ENCODE measurements around the gene MSI2.
A peak's percentile ranks its signal among the peaks of the same experiment; 100 is the strongest.

The MSI2 gene

DNA sequence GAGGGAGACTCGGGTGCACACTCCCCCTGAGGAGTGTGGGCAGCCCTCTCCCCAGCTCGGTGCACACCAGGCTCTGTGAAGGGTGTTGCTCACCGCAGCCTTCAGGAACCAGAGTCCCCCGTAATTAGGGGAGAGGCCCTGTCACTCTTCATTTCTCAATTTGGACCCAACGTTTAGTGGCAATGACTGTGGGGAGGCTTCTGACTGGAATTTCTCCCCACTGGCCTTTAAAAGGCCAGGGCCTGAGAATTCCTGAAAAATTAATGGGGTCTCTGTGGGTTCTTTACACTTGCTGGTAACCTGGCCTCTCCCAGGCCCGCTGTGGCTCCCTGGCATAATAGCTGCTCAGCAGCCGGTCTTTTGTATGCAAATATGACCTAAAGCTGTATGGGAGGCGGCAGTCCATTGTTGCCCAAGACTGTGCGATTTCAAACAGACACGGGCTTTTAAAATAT, 209.7 kb downstream of the MSI2 start:
- no peak for DNase-seq

DNA sequence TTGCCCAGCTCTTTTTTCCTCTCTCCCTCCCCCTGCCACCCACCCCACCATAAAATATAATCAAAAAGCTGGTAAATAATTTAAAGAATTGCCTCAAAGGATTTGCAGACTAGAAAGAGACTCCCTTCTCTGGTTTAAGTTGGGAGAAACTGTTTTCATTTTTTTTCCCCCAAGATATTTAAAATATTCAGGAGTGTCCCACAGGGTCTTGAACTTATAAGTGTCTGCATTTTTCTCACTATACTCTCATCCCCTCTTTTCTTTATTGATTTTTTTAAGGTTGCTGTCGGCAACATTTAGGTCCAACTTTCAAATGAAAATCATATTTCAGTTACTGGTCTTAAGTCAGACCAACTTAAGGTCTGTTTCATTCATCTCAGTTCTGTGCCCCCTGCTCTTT, 210.2 kb downstream of the MSI2 start:
- DNase-seq: no peak

DNA sequence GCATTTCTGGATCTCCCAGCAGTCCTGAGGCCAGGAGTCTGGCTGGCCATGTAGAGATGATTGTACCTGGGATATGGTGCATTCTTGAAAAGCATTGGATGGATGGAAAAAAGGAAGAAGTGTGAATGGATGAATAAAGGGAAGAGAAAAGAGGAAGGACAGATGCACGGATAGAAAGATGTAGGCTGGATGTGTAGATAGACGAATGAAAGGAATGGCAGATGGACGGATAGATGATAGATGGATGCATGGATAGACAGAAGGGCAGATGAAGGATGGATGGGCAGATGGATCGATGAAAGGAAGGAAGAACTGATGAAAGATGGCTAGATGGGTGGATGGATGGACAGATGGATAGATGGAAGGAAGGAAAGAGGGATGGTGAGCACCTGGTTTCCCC, 210.9 kb downstream of the MSI2 start:
- DNase-seq: no peak

DNA sequence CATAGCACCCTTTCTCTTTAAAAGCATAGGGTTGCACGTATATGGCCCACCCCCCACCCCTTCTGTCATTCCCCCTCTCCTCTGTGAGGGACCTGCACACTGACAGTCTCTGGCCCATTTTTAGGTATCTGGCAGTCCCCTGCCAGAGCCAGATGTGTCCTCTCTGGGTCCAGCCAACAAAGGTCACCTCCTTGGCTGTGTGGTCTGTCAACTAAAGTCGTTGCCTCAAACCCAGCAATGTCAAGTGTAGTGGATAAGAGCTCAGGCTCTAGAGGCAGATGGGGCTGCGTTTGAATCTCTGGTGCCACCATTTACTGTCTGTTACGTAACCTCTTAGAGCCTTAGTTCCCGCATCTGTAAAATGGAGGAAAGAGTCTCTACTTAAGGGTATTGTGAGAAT, 211.5 kb downstream of the MSI2 start:
- no peak for DNase-seq

DNA sequence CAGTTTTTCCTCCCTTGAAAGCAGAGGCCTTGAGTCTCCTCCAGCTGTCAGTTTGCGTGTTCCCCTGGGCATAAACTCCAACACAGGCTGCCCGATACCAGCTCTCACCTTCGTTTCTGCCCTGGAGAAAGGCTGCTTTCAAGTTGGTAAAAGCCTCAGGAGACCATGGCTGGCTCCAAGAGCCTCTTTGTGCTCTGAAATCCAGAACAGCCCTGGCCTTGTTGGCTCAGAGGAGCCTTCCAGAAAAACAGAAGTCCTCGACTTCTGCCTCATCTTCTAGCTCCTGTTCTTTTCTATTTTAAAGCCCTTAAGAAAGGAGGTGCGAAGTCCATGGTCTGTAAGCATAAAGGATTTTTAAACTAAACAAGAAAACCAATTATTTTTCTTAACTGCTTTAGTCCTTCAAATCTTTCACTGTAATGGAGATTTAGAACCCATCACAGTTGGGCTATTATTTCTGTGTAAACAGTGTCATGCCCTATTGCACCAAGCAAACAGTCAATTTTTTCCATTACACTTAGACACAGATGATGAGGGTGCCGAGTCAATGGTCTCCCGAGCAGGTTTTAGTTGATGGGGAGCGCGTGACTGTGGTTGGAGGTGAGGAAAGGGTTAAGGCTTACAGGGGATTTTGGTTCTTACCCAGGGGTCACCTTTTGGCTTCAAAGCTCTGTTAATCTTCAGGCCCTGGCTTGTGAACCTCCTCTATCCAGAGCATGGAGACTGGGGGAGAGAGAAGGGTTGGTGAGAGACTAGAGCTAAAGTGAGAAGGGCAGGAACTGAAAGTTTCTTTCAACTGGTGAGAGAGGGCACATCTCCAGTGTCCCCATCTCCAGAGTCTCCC, 212.8 kb downstream of the MSI2 start:
- peak; percentile 70 for DNase-seq

DNA sequence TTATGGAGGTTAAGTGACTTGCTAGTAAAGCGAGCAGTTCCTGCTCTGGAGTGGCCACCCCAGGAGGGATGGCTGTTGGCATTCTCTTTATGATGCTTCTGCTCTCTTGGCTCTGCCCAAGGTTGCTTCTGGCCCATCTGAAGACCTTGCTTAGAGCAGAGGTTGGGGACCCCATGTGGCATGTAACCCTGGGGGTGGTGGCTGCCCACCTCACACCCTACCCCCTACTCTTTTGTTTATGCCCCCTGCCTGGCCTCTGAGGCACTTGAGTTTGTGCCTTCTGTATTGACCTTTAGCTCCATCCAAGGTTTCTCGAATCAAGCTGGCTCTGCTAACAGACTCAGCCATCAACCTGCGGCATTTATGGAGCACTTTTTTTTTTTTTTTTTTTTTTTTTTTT, 214.6 kb downstream of the MSI2 start:
- no peak for DNase-seq

DNA sequence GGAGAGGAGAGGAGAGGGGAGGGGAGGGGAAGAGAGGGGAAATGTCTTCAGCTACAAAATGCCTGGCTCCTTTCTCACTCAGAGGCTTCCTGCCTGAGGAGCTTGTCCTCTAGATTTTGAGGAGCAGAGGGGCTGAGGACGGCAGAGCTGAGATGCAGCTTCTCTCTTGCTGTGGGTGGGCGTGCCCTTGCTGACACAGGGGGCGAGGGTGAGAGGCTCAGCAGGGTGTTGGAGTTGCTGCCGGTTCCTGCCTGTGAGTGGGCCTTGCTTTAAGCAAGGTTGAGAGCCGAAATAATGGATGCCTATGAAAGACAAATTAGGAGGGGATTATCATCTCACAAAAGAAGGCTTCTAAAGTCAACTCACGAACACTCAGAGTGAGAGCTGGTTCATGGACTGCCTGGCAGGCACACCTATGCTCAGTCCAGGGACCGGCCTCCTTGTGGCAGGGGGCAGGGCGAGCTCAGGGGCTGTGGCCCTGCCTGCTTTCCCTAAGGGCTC, 215.6 kb downstream of the MSI2 start:
- DNase-seq: no peak

DNA sequence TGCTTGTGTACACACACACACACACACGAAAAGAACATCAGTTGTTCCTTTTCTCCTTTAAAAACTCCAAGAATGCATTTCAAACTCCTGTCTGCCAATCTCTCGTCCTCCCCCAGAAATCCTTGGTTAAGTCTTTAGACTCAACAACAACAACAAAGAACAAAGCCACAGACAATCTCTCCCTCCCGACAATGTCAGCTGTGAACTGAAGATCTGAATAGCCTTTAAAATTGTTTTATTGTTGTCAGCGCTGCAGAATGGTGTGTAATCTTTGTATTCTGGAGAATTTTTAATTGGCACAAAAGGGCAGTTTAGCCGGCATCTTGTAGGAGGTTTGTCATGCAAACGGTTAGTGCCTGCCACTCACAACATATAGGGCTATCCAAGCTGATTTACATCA, 219.5 kb downstream of the MSI2 start:
- no peak for DNase-seq

DNA sequence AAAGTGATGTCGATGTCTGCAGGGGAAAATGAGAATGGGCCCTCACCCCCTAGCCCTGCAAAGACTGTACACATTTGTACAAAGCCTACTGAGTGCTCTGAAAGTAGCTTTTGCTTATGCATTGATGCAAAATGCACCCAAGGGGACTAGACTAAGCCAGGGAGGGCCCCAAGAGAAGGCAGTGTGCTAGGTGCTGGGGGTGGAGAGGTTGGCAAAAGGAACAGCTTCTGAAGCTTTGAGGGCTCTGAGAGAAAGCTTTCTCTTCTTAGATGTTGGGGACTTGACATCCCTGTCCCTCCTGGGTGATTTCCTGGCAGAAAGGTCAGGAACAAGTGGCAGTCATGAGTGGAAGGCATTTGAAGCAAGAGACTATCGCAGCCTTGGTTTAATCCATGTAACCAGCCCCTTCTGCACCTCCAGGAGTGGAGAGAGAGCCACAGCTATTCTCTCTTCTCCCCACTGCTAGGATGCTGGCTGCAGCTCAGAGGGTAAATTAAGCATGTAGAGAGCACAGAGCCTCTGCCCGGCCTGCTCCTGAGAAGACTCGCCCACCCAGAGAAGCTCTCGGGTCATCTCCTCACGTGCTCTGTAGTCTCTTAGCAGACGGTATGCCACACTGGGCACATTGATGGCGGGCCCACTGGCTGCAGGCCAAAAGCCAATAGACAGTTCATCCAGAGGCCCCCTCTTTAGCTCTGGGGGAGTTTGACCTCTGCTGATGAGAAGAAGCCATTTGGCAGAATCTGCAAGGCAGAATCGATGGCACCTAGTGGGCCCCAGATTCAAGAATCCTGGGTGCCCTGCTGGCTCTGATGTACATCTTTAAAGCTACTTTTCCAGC, 221.4 kb downstream of the MSI2 start:
- DNase-seq: no peak

DNA sequence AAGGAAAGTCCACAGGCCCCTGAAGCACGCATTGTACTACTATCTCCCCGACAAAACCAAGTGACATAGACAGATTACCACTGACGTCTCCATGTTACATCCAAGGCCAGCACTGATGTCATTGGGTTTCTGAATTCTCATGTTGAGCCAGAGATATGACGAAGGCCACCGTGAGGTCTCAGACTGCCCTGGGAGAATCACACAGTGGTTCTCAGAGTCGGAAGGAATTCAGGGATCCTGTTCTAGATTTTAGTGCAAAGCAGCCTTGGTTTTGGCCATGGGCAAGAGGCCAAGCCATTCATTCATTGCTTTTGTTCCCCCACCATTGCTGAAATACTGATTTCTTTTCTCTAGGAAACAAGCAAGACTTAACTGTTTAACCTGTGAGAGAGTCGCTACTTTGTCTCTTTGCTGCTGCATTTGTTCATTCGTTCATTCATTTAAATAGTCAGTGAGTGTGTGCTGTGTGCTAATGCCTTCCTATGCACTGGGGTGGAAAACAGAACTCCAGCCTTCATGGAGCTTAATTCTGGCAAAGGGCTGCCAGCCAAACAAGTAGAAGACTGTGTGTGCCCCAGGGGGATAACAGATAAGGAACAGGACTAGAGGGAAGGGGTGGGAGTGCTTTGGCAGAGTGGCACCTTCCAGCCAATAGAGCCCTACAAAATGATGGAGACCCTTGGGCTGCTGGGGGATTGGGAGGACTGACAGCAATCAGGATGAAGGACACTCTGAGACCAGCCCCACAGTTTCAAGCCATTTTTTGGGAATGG, 222.3 kb downstream of the MSI2 start:
- no peak for DNase-seq

DNA sequence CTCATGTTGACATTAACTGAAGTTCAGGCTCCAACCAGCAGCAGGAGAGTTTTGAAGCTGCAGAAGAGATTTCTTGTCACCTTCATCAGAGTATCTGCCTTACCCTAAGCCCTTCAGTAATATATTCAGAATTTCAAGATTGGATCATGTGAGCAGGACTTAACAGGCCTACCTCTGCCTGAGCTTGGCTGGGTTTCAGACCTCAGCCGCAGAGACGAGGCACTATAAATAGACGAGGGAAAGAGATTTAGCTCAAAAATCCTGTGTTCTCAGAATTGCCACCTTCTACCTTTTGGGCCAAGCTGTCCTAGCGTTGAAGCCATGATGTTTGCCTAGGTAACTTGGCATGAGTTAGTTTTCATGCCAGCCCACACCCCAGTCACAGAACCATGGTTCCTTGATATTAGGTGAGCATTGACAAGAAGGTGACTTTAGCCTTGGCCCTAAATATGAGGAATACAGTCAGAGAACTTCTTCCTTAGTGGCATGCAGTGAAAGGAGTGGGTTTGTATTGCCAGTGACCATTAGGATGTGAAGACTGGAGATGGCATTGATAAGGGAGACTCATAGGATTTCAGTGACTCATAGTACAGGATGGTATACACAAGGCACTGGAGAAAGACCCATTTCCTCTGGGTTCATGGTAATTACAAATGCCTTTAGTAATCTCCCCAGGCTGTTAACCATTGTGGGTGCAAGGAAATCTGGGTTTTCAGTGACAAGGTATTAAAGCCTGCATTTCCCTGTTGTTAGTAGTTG, 224.3 kb downstream of the MSI2 start:
- no peak for DNase-seq

DNA sequence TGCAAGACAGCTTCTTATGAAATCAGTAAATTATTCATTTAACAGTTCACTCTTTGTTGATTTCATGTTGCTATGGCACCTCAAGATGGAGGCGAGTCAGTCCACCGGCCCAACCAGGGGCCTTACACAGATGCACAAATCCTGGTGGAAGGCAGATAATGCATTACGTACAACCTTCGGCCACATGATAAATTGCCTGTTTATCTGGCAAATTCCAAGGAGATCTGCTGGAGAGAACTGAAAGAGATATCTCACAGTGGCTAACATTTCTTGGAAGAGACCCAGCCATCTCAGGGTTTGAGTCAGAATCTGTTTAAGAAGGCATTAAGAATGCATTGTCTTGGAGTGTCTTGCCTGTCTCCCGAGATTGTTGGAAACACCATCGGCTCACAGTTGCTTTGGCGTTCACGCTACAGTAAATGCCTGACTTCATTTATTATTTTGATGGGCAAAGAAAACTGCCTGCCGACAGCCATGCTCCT, 225.6 kb downstream of the MSI2 start:
- DNase-seq: no peak

DNA sequence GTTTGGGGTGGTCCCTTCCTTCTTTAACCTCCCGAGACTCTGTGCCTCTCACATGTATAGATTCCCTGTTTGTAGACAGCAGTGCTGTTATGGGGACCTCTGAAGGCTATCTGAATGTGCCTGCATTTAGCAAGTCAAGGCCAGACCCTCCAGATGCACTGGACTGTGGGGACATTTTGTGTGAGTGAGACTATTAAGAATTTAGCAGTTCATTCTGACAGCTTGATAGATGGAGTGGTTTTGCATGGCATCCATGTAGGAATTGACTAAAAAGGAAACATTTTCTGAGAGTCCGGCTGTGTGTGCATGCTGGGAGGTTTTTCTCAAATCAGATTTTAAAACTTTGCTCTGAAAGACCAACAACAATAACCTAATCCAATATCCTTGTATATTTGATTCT, 226.3 kb downstream of the MSI2 start:
- no peak for DNase-seq

DNA sequence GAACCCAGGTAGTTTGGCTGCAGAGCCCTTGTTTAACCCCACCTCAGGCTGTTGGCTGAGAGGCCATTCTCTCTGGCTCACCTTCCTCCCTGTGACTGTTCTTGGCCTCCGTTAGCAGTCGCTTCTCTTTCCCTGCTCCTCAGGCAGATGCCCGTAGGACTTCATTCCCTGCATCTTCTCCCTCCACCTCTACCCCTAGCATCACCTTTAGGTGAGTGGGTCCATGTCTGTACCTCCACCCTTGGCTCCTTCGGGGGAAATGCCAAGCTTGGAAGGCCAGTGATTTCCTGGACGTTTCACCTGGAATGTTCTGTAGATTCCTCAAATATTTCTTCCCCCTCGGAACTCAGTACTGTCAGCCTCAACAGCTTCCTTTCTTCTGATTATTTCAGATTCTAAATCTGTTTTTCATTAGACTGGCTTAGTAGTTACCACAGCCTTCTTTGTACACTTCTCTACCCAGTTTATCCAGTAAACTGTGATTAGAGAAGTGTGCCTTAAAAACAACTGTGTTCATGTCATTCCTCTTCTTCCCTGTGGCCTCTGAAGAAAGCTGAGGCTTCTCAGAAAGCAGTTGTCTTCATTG, 227.9 kb downstream of the MSI2 start:
- no peak for DNase-seq

DNA sequence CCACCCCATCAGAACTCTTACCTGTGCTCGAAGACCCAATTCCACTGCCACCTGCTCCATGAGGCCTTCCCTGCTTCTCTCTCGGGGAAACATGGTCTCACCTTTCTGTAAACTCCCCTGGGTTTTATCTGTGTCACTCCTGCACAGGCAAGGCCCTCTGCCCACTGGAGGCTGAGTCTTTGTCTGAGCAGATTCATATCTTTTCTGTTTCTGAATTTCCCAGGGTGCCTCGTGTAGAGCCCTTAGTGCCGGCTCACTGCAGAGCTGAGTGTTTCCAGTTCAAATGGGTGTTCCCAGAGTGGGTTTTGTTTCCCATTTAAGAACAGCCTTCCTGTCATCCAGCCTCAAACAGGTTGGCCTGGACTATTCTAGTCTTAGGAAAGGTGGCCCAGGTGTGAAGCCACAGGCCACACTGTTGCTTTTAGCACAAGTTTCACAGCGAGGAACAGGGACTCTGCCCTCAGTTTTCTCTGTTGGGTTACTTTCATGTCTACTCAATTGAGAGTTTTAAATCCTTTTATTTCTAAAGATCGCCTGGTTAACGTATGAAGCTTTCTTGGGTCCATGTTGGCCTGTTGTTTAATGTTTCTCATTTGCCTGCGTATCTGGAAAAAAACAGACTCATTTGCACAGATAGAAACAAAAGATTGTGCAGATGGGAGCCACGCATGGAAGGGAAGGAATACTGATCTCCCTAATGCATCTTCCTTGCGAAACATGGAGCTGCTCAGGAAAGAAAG, 228.7 kb downstream of the MSI2 start:
- no peak for DNase-seq

DNA sequence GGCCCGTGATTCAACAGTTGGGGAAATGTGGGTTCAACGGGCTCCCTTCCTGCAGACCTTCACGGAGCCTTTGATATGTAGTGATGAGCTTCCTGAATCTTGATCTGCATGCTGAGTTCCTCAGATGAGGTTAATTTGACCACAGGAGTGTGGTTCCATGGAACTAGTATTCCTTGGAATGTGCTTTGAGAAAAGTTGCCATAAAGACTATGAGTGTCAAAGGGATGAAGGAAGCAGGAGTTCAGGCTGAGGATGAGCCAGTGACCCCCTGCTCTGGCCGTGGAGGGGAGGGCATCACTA, 229.2 kb downstream of the MSI2 start:
- DNase-seq: no peak

DNA sequence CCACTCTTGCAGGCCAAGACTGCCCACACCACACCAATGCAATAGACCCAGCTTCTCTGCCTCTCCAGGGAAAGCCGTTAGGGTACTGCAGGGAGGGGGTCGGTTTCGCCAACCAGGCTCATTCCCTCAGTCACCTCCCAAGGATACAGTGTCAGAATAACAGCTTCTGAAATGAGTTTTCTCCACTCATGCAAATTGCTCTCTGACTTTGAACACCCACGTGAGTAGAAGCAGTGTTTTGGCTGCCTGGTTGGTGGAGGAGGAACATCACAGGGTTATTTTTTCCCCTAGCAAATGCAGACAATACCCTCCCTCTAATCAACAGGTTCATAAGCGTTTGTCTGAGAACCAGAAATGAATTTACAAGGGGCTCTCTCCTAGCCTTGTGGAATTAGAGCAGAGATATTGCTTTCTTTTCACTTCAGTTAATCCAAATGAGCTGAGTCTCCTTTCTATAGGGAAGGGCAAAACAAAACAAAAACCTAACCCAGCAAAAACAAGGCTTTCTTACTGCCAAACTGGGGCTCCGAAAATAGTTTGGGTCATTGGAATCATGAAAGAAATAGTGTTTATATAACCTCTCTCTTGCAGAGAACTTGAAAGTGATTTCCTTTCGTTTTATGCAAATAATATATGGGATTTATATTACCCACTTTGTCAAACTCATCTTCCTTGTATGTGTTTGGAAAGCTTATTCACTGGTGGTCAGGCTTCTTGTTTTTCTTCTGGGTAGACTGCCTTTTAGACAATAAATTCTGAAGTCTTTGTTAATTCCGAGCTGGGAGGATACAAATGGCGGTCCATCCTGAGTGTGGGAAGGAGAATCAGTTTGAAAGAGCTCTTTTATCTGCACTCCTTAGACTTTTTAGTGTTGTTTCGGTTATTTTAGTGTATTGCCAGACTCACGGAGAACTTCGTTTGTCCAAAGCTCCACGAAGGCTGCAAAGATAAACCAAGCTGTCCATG, 229.9 kb downstream of the MSI2 start:
- DNase-seq: no peak

DNA sequence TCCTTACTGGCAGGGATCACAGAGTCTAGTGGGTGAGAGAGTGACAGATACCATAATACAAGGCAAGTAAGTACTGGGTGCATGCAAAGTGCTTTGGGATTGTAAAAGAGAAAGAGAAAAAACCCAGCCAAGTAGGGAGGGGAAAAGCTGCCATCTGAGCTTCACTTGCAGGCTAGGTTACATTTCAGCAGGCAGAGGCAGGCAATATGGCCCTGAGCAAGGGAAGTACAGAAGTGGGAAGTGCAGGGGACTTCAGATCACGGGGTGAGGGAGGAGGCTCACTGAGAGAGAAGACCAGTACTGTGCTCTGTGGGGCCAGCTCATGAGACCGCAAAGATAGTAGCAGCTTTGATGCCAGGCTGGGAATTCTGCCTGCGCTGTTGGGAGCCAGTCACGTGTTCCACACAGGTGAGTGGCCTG, 230.6 kb downstream of the MSI2 start:
- DNase-seq: no peak

DNA sequence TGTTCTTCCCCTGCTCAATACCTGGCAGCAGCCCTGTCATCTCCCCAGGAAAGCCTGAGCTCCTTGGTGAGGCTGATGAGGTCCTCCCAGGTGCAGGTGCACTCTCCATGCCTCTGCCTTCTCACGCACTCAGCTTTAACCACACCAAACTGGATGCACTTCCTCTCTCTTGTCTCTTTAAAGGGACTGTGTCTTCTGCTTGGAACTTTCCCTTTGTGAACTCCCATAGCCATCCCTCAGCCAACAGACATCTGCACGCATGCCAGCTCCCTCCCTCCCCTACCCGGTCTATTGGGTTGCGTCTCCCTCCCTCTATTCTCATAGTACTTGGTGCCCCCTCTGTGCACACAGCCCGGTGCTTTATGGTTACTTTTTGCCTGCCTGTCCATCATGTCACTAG, 231.2 kb downstream of the MSI2 start:
- DNase-seq: no peak

DNA sequence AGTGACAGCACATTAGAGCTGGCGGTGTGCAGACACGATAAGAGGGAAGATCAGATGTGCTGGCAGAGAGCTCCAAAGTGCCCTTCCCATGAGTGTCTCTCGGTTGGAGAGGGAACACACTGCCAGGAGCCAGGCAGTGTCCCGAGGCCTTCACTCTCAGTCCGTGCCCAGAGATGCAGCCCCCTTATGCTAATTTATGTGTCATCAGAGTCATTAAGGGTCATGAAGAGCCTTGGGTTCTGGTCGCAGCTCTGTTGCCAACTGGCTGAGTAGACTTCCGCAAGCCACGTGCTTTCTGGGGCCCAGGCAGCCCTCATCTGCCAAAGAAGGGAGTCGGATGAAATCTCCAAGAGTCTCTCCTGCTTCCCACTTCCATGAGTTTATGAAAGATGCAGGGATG, 232.5 kb downstream of the MSI2 start:
- DNase-seq: no peak
